Mucosa of descending colon (tissue), 3 donors: ENCODE measurements around the gene CTBP2. TPM values are rescaled to one million over a fixed set of nuclear protein-coding genes. Genes with fewer than 3 reads are reported as not detected.

Source experiments
- ATAC-seq: fragments of 200-7000 bp; cut with Tn5 transposase; one replicate; pipeline ENCODE4 v1.9.1; 2020; ENCODE audit warnings: mild to moderate bottlenecking, moderate library complexity
- DNase-seq, 3 donors: peaks; one replicate each; pipeline ENCODE4 v3.0.0-alpha.2; 2020
- H3K36me3 ChIP-seq: fragments of 200-600 bp; one replicate; pipeline ENCODE4 v1.8.0; 2021; ENCODE audit warnings: low read depth, mild to moderate bottlenecking
- H3K4me1 ChIP-seq: fragments of 200-600 bp; one replicate; pipeline ENCODE4 v1.8.0; 2021; ENCODE audit warnings: low read depth, mild to moderate bottlenecking
- H3K4me3 ChIP-seq: fragments of 200-600 bp; one replicate; pipeline ENCODE4 v1.8.0; 2021; ENCODE audit warnings: mild to moderate bottlenecking
- H3K9me3 ChIP-seq: fragments of 200-600 bp; one replicate; pipeline ENCODE4 v1.8.0; 2021; ENCODE audit warnings: mild to moderate bottlenecking
- intact Hi-C, 2 donors: fragments of 100-400 bp; cut with DNase I in 1 of 2; cut with micrococcal nuclease in 1 of 2; formaldehyde crosslinking; loops; one replicate each; pipeline versions ENCODE4 v1.11.0 to v1.11.1; 2022; cut with DNase I, micrococcal nuclease
- total RNA-seq, 3 donors: library from RNA; stranded (reverse); fragmentation: NEBNext Ultra II Directional in 2 of 3; extraction: Animal tissue kit (Norgen Biotek cat#: 25700) in 2 of 3; gene quantifications; one replicate each; pipeline versions ENCODE4 v1.2.1 to v1.2.4, GENCODE V29; 2021 to 2023
- TF ChIP-seq, protein P1 (sequence below): fragments of 200-600 bp; IDR thresholded peaks from one replicate; pipeline ENCODE4 v1.8.0; 2022; ENCODE audit warnings: antibody characterized with exemption, mild to moderate bottlenecking
- donor health status: DM: no; HTN: no; CAD: no; lungs with moderate emphysema.
- donor health status: DM: no; HTN: no; CAD: no.
- donor health status: DM: no; HTN: yes; CAD: no.

CTBP2 gene
- total RNA-seq, 3 donors from 2014 or later = 109 to 137 (median 121) TPM

DNA sequence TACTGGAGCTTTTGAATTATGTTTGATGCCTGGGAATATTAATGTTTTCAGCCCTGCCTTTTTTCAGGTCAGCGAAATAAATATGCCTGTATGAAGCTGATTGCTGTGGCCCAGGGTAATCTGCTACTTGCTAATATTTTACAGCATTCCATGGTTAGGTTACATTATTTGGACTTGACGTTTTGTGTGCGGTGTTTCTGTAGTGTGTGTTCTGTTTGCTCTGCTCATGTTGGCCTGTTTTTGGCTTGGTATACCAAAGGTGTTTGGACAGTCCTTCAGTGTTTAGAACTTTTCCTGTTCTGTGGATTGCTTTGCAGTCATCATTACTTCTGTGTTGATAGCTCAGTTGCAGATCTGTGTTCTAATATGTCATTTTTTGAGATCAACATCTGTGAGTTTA, 206.9 kb downstream of the CTBP2 start:
- Histone ChIP-seq H3K4me3 (no peak overlapping the region), H3K9me3 (no peaks in the 10 kb centered on the region), H3K4me1 (peaks cover 2% of the 10 kb centered on the region), H3K36me3 (no peaks in the 10 kb centered on the region)
- no peak for DNase-seq
- no peak for ATAC-seq
- intact Hi-C loops = no loop called here
- TF ChIP-seq, protein P1, sequence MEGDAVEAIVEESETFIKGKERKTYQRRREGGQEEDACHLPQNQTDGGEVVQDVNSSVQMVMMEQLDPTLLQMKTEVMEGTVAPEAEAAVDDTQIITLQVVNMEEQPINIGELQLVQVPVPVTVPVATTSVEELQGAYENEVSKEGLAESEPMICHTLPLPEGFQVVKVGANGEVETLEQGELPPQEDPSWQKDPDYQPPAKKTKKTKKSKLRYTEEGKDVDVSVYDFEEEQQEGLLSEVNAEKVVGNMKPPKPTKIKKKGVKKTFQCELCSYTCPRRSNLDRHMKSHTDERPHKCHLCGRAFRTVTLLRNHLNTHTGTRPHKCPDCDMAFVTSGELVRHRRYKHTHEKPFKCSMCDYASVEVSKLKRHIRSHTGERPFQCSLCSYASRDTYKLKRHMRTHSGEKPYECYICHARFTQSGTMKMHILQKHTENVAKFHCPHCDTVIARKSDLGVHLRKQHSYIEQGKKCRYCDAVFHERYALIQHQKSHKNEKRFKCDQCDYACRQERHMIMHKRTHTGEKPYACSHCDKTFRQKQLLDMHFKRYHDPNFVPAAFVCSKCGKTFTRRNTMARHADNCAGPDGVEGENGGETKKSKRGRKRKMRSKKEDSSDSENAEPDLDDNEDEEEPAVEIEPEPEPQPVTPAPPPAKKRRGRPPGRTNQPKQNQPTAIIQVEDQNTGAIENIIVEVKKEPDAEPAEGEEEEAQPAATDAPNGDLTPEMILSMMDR = no peak

DNA sequence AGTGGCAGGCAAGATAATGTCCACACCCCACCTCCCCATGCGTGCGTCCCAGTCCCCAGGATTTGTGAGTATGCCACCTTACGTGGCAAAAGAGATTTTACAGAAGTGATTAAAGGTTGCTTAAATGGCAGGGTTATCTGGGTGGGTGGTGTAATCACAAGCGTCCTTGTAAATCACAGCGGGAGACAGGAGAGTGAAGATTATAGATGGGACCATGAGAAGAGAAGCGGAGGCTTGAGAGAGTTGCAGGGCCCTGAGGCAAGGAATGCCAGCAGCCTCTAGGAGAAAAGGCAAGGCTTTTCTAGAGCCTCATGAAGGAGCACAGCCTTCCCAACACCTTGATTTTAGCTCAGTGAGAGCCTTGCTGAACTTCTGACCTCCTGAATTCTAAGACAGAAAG, 208.2 kb downstream of the CTBP2 start:
- Histone ChIP-seq H3K36me3 (no peaks in the 10 kb centered on the region), H3K4me1 (peaks cover 2% of the 10 kb centered on the region), H3K9me3 (no peaks in the 10 kb centered on the region), H3K4me3 (no peak overlapping the region)
- ATAC-seq = no peak
- TF ChIP-seq, protein P1 = no peak
- no peak for DNase-seq
- intact Hi-C loops = no loop called here

DNA sequence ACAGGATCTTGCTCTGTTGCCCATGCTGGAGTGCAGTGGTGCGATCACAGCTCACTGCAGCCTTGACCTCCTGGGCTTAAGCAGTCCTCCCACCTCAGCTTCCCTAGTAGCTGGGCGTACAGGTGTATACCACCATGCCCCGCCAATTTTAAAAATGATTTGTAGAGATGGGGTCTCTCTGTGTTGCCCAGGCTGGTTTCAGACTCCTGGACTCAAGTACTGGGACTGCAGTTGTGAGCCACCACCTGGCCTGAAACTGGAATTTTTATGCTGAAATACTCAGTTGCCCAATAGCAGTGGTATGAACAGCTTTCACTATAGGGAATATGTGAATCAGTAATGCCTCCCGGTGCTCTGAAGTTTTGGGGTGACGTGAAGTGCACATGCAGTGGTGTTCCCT, 210.8 kb downstream of the CTBP2 start:
- intact Hi-C loops = no loop called here
- DNase-seq (no peak), ATAC-seq (no peak)
- TF ChIP-seq, protein P1 = no peak
- no peaks in the 10 kb centered on the region for H3K9me3 ChIP-seq
- H3K4me3 ChIP-seq = no peak overlapping the region
- H3K4me1 ChIP-seq = no peaks in the 10 kb centered on the region
- no peaks in the 10 kb centered on the region for H3K36me3 ChIP-seq

DNA sequence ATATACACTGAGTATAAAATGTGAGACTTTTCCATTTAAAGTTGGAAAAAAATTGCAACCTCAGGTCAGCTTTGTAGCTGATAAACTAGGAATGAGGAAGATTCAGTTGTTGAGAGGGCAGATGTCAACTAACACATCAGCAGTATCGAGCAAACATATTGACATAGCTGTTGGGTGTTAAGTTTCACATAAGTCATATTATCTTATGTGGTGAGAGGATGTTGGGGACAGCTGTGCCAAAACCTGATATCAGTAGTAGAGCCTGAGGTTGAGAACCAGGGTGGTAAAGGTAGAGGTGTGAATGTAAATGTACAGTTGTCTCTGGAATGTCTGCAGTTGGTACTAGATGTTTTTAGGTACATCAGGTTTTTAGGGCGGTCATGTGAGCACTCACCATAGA, 213.4 kb downstream of the CTBP2 start:
- ATAC-seq (peak; percentile 36), DNase-seq (no peak)
- no peaks in the 10 kb centered on the region for H3K9me3 ChIP-seq
- intact Hi-C loops = no loop called here
- H3K36me3 ChIP-seq = no peaks in the 10 kb centered on the region
- H3K4me1 ChIP-seq = no peaks in the 10 kb centered on the region
- TF ChIP-seq, protein P1 = no peak
- H3K4me3 ChIP-seq = no peak overlapping the region

DNA sequence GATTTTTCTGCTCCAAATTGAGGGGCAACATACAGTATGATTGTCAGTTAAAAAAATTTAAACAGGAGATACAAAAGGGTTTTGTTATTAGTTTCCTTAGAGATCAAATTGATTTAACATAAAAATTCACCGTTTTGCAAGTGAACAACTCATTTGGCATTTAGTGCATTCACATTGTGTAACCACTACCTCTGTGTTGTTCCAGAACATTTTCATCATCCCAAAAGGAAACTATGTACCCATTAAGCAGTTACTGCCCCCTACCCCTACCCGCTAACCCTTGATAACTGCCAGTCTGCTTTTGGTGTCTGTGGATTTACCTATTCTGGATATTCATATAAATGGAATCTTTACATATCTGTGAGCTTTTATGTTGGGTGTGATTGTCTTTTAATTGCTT, 215.4 kb downstream of the CTBP2 start:
- TF ChIP-seq, protein P1 = no peak
- ATAC-seq (no peak), DNase-seq (no peak)
- intact Hi-C loops = no loop called here
- Histone ChIP-seq H3K36me3 (no peaks in the 10 kb centered on the region), H3K9me3 (no peaks in the 10 kb centered on the region), H3K4me1 (no peaks in the 10 kb centered on the region), H3K4me3 (no peak overlapping the region)
